Uterus (tissue), 4 donors: ENCODE measurements around the gene NAT9. TPM values are rescaled to one million over a fixed set of nuclear protein-coding genes. Genes with fewer than 3 reads are reported as not detected.

Source experiments
- DNase-seq, 2 donors: peaks; one replicate each; pipeline ENCODE4 v3.0.0-alpha.2; 2019 to 2020
- H3K27ac ChIP-seq, 2 donors: fragments of 200-600 bp; sonication (generic); 1 replicate in 1 of 2; 2 replicates in 1 of 2; pipeline ENCODE4 v1.5.1; 2016 to 2018
- H3K27me3 ChIP-seq, 2 donors: fragments of 200-600 bp; sonication (generic); one replicate each; pipeline ENCODE4 v1.5.1; 2018 to 2019; ENCODE audit warnings: control low read depth in 1 of 2
- H3K36me3 ChIP-seq, 2 donors: fragments of 200-600 bp; sonication (generic); one replicate each; pipeline ENCODE4 v1.5.1; 2019; ENCODE audit warnings: control low read depth in 1 of 2
- H3K4me1 ChIP-seq, 2 donors: fragments of 200-600 bp; sonication (generic); one replicate each; pipeline ENCODE4 v1.5.1; 2018 to 2019; ENCODE audit warnings: control low read depth in 1 of 2
- H3K4me3 ChIP-seq, 2 donors: fragments of 200-600 bp; sonication (generic); 1 replicate in 1 of 2; 2 replicates in 1 of 2; pipeline ENCODE4 v1.5.1; 2018 to 2019; ENCODE audit warnings: mild to moderate bottlenecking in 1 of 2
- H3K9me3 ChIP-seq, 2 donors: fragments of 200-600 bp; sonication (generic); one replicate each; pipeline ENCODE4 v1.5.1; 2019; ENCODE audit warnings: control low read depth in 1 of 2
- POLR2A ChIP-seq, 2 donors: fragments of 450-650 bp; IDR thresholded peaks; one replicate each; pipeline ENCODE4 v1.6.1; 2016; ENCODE audit warnings: antibody characterized with exemption in 2 of 2, mild to moderate bottlenecking in 1 of 2, moderate library complexity in 1 of 2
- intact Hi-C: fragments of 100-400 bp; cut with DNase I; formaldehyde crosslinking; loops from one replicate; pipeline ENCODE4 v1.15.1; 2023; ENCODE audit warnings: low total_unique reads
- total RNA-seq, 4 donors: library from RNA; depleted of rRNA in 3 of 4; stranded (reverse); fragments of >200 nt in 3 of 4; gene quantifications; one replicate each; pipeline versions ENCODE4 v1.1.0 to v1.2.4, GENCODE V29; 2014 to 2023
- TF ChIP-seq, protein P1 (sequence below), 4 experiments: fragments of 200-600 bp in 2 of 4; fragments of 450-650 bp in 2 of 4; sonication (generic) in 2 of 4; IDR thresholded peaks; one replicate each; pipeline ENCODE4 v1.5.1; 2016 to 2019; ENCODE audit warnings: antibody characterized with exemption in 4 of 4, mild to moderate bottlenecking in 2 of 4, moderate library complexity in 1 of 4
- donor health status: DM: yes; HTN: yes; CAD: no.

Gene NAT9
- total RNA-seq, 4 donors from 2014 or later: 5.4 to 53.3 (median 33.9) TPM

DNA sequence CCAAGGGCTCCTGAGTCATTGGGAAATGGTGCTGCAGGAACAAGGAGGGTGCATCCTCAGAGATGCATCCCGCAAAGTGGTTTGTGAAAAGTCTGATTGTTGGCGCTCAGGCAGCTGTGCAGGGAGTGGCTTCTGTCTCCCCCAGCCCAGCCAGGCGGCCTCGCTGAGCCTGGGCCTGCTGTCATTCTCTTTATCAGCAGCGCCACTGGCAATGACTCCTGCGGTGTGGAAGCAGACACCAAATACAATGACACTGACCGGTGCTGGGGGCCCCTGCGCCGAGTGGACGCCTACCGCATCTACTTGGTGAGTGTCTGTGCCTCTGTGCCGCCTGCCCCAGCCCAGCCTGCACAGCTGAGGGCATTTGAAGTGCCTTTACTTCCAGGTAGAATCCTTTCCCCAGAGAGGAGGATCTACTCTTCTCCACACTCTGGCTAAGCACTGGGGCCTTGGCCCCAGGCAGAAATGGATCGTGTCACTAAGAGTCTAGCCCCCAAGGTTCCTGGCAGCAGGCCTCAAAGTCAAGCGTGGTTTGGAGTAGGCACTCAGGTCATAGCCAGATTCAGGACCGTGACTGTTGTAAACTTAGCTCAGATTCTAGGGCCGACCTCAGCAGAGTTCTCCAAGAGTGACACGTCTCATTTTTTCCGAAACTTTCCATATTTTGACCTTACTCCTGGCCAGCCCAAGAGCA is 19.3 kb upstream of the NAT9 start:
- intact Hi-C loops: no loop called here

GRCh38 chr17:74792586-74793105 is 16.5 kb upstream of the NAT9 start:
- TF ChIP-seq POLR2A (IDR thresholded peaks at IDR 0.05): no peak
- TF ChIP-seq, protein P1, sequence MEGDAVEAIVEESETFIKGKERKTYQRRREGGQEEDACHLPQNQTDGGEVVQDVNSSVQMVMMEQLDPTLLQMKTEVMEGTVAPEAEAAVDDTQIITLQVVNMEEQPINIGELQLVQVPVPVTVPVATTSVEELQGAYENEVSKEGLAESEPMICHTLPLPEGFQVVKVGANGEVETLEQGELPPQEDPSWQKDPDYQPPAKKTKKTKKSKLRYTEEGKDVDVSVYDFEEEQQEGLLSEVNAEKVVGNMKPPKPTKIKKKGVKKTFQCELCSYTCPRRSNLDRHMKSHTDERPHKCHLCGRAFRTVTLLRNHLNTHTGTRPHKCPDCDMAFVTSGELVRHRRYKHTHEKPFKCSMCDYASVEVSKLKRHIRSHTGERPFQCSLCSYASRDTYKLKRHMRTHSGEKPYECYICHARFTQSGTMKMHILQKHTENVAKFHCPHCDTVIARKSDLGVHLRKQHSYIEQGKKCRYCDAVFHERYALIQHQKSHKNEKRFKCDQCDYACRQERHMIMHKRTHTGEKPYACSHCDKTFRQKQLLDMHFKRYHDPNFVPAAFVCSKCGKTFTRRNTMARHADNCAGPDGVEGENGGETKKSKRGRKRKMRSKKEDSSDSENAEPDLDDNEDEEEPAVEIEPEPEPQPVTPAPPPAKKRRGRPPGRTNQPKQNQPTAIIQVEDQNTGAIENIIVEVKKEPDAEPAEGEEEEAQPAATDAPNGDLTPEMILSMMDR (IDR thresholded peaks at IDR 0.05): no peak
- no peaks in the 10 kb centered on the region for H3K36me3 ChIP-seq
- no peak overlapping the region for H3K27ac ChIP-seq
- no peaks in the 10 kb centered on the region for H3K4me1 ChIP-seq
- no peaks in the 10 kb centered on the region for H3K9me3 ChIP-seq
- no peak overlapping the region for H3K4me3 ChIP-seq
- intact Hi-C loops: loop anchor here (5.0 kb wide), 1 partner anchor 70 kb away; no protein-coding TSS in a partner anchor
- no peak for DNase-seq
- no peaks in the 10 kb centered on the region for H3K27me3 ChIP-seq

More for the DNA sequence above, 19.3 kb upstream of the NAT9 start:
- Histone ChIP-seq H3K4me1 (no peaks in the 10 kb centered on the region), H3K36me3 (no peaks in the 10 kb centered on the region), H3K27ac (no peak overlapping the region), H3K27me3 (no peaks in the 10 kb centered on the region), H3K4me3 (no peak overlapping the region), H3K9me3 (no peaks in the 10 kb centered on the region)
- TF ChIP-seq, protein P1 (IDR thresholded peaks at IDR 0.05): no peak
- TF ChIP-seq POLR2A (IDR thresholded peaks at IDR 0.05): no peak
- DNase-seq: no peak

GRCh38 chr17:74790161-74791058 is 14.3 kb upstream of the NAT9 start:
- Histone ChIP-seq H3K36me3 (no peaks in the 10 kb centered on the region), H3K27me3 (no peaks in the 10 kb centered on the region), H3K27ac (no peak overlapping the region), H3K4me3 (no peak overlapping the region), H3K9me3 (no peaks in the 10 kb centered on the region), H3K4me1 (no peaks in the 10 kb centered on the region)
- intact Hi-C loops: loop anchor here (5.0 kb wide), 1 partner anchor 72 kb away; no protein-coding TSS in a partner anchor
- no peak for TF ChIP-seq POLR2A (IDR thresholded peaks at IDR 0.05)
- TF ChIP-seq, protein P1 (IDR thresholded peaks at IDR 0.05): no peak
- DNase-seq: no peak

DNA sequence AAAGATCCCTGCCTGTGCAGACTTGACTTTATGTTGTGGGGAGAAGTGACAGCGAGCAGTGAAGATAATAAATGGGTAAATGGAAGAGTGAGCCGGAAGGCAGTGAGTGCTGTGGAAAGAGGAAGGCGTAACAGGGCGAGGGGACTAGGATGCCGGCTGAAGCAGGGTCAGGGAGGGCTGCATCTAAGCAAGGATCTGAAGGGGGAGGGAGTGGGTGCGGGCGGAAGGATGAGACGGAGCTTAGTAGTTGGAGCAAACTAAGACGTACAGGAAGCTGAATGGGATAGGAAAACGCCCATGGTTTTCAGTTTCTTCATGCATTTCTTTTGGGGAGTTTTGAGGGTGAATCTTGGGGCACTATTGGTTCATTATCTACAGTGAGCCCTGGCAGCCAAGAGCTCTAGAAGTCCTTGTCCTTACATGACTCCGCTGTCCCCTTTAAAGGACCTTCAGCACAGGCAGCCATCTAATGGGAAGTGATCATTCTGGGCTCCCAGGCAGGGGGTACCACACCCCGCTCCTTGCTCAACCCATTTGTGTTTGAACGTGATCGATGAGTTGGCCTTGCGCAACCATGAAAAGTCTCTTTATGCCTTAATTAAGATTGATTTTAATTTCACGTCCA is 10.4 kb upstream of the NAT9 start:
- intact Hi-C loops: no loop called here
- H3K27ac ChIP-seq: no peak overlapping the region
- DNase-seq: no peak
- no peaks in the 10 kb centered on the region for H3K36me3 ChIP-seq
- H3K4me1 ChIP-seq: no peaks in the 10 kb centered on the region
- TF ChIP-seq, protein P1 (IDR thresholded peaks at IDR 0.05): no peak
- TF ChIP-seq POLR2A (IDR thresholded peaks at IDR 0.05): no peak
- H3K4me3 ChIP-seq: no peak overlapping the region
- H3K9me3 ChIP-seq: no peaks in the 10 kb centered on the region
- no peaks in the 10 kb centered on the region for H3K27me3 ChIP-seq
